K562 (cell line): ENCODE measurements around the gene LINGO3. TPM values are rescaled to one million over a fixed set of nuclear protein-coding genes. Genes with fewer than 3 reads are reported as not detected.

Experiments
- CREB3L1 ChIP-seq: fragments of 450-650 bp; IDR thresholded peaks from 2 replicates; pipeline ENCODE4 v1.6.1; 2014; ENCODE audit warnings: low read depth, mild to moderate bottlenecking, moderate library complexity, borderline replicate concordance
- FIP1L1 ChIP-seq: fragments of 200-400 bp; formaldehyde crosslinking; IDR thresholded peaks from 2 replicates; pipeline ENCODE4 v1.6.1; 2018; ENCODE audit warnings: mild to moderate bottlenecking, low read depth, low read length; ENCODE audit not compliant: poor library complexity, severe bottlenecking
- HDAC2 ChIP-seq: fragments of 450-650 bp; IDR thresholded peaks from 2 replicates; pipeline ENCODE4 v1.6.1; 2016; ENCODE audit warnings: mild to moderate bottlenecking
- TOE1 ChIP-seq, 2 experiments: fragments of 450-650 bp in 1 of 2; sonication (generic) in 1 of 2; formaldehyde crosslinking in 1 of 2; IDR thresholded peaks; 2 replicates each; pipeline versions ENCODE4 v1.7.1 to v1.8.0; 2016 to 2022; ENCODE audit warnings: borderline replicate concordance in 2 of 2, mild to moderate bottlenecking in 2 of 2, antibody characterized with exemption in 1 of 2, inconsistent platforms in 1 of 2, low read depth in 1 of 2, missing genetic modification reagents in 1 of 2, moderate library complexity in 1 of 2
- YBX1 ChIP-seq: fragments of 450-650 bp; IDR thresholded peaks from 2 replicates; pipeline ENCODE4 v1.7.1; 2016; ENCODE audit warnings: mild to moderate bottlenecking
- ZBTB43 ChIP-seq: sonication (generic); formaldehyde crosslinking; IDR thresholded peaks from 2 replicates; pipeline ENCODE4 v1.8.0; 2023; ENCODE audit warnings: mild to moderate bottlenecking, missing genetic modification reagents
- ZNF398 ChIP-seq: fragments of 250-450 bp; sonication (Bioruptor Pico); IDR thresholded peaks from 2 replicates; pipeline ENCODE4 v1.8.0; 2021; ENCODE audit warnings: moderate library complexity, mild to moderate bottlenecking, inconsistent platforms
- ZNF57 ChIP-seq: fragments of 450-650 bp; formaldehyde crosslinking; IDR thresholded peaks from 2 replicates; pipeline ENCODE4 v1.4.0; 2020; ENCODE audit warnings: mild to moderate bottlenecking, moderate library complexity
- polyA plus RNA-seq, 8 experiments: library from polyadenylated mRNA; depleted of rRNA in 4 of 8; stranded (reverse) in 5 of 8; unstranded in 3 of 8; fragments of >200 nt; fragmentation: Nextera tagmentation in 2 of 8; fragmentation: Illumina TruSeq in 1 of 8; extraction: Ambion mirVana in 2 of 8; extraction: Trizol in 1 of 8; gene quantifications; 2 replicates each; pipeline versions ENCODE4 v1.2.1 to v1.2.3, GENCODE V29; 2011 to 2014; ENCODE audit warnings: inconsistent platforms in 1 of 8, missing spikeins in 1 of 8
- total RNA-seq, 7 experiments: library from RNA; depleted of rRNA in 6 of 7; stranded (reverse); fragments of >200 nt in 6 of 7; fragmentation: Illumina TruSeq in 2 of 7; extraction: Trizol in 2 of 7; gene quantifications; 2 replicates each; pipeline versions ENCODE4 v1.2.1 to v1.2.3, GENCODE V29; 2011 to 2021; ENCODE audit warnings: low replicate concordance in 1 of 7
- TF ChIP-seq, protein P1 (sequence below): IDR thresholded peaks from 2 replicates; pipeline ENCODE4 v1.6.1; 2016; ENCODE audit warnings: missing genetic modification characterization, missing compliant biosample characterization
- TF ChIP-seq, protein P2 (sequence below): IDR thresholded peaks from 2 replicates; pipeline ENCODE4 v1.6.1; 2014; ENCODE audit warnings: antibody characterized with exemption

LINGO3 gene
- total and polyA plus RNA-seq, 9 of the 15 experiments (the other 6 are each of a cell fraction or from before 2014, with no cell fraction given): 0.03 to 0.05 (median 0.03) TPM; not detected in 6

DNA sequence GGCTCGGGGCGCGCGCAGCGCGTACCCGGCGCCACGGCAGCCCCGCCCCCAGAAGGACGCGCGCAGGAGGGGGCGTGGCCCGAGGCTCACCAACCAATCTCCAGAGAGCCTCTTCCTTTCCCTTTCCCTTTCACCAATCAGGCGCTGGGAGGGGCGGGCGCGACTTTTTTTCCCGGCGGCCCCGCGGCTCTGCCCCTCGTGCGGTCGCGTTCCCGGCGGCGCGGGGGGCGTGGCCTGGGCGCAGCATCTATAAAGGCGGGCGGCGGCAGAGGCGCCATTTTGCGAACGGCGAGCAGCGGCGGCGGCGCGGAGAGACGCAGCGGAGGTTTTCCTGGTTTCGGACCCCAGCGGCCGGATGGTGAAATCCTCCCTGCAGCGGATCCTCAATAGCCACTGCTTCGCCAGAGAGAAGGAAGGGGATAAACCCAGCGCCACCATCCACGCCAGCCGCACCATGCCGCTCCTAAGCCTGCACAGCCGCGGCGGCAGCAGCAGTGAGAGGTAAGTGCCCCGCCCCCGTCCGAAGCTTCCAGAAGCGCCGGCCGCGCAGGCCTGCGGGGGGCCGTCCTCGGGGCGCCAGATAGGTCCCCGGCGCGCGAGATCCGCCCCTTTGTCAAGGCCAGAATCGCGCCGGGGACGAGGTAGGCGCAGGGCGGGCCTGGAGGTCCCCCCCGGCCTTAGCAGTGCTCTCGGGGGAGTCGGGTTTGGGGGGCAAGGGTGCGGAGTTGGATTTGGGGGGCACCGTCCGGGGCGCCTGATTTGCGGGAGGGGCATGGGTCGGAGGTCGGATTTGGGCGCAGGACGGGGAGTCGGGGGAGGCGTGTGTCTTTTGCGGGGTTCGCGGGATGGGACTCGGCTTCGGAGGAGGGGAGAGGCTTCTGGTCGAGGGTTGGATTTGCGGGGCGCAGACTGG is 38.5 kb downstream of the LINGO3 start (continued):
- TF ChIP-seq YBX1: no peak
- TF ChIP-seq ZBTB43 (CRISPR knock-in tag): peak; percentile 79; the same call in 1 of the 2 replicates
- TF ChIP-seq ZNF398: no peak
- peak; percentile 61 for TF ChIP-seq TOE1 (IDR thresholded peaks at IDR 0.05; ENCODE audit: borderline replicate concordance)
- peak; percentile 59; the same call in 1 of the 2 replicates for TF ChIP-seq TOE1 (CRISPR knock-in tag; IDR thresholded peaks at IDR 0.05; ENCODE audit: borderline replicate concordance, low read depth)
- peak; percentile 71 for TF ChIP-seq FIP1L1
- no peak; the same call in 1 of the 2 replicates for TF ChIP-seq HDAC2
- TF ChIP-seq ZNF57 (CRISPR knock-in tag): no peak
- TF ChIP-seq, protein P1, sequence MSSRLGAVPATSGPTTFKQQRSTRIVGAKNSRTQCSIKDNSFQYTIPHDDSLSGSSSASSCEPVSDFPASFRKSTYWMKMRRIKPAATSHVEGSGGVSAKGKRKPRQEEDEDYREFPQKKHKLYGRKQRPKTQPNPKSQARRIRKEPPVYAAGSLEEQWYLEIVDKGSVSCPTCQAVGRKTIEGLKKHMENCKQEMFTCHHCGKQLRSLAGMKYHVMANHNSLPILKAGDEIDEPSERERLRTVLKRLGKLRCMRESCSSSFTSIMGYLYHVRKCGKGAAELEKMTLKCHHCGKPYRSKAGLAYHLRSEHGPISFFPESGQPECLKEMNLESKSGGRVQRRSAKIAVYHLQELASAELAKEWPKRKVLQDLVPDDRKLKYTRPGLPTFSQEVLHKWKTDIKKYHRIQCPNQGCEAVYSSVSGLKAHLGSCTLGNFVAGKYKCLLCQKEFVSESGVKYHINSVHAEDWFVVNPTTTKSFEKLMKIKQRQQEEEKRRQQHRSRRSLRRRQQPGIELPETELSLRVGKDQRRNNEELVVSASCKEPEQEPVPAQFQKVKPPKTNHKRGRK (tag): no peak
- TF ChIP-seq, protein P2, sequence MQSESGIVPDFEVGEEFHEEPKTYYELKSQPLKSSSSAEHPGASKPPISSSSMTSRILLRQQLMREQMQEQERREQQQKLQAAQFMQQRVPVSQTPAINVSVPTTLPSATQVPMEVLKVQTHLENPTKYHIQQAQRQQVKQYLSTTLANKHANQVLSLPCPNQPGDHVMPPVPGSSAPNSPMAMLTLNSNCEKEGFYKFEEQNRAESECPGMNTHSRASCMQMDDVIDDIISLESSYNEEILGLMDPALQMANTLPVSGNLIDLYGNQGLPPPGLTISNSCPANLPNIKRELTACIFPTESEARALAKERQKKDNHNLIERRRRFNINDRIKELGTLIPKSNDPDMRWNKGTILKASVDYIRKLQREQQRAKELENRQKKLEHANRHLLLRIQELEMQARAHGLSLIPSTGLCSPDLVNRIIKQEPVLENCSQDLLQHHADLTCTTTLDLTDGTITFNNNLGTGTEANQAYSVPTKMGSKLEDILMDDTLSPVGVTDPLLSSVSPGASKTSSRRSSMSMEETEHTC: peak; percentile 48; the same call in 1 of the 2 replicates
- no peak; the same call in 1 of the 2 replicates for TF ChIP-seq CREB3L1
